DLD1 (cell line): ENCODE results near the gene MAPRE2.

ENCODE experiments used
- in situ Hi-C: cut with HindIII; loops from 2 replicates; pipeline ENCODE4 v1.10.0; 2017; ENCODE audit warnings: low sequenced_read_pairs

Gene MAPRE2

GRCh38 chr18:35118641-35119040 lies 77.4 kb downstream of the MAPRE2 start:
- in situ Hi-C loops, result no loop called here

DNA sequence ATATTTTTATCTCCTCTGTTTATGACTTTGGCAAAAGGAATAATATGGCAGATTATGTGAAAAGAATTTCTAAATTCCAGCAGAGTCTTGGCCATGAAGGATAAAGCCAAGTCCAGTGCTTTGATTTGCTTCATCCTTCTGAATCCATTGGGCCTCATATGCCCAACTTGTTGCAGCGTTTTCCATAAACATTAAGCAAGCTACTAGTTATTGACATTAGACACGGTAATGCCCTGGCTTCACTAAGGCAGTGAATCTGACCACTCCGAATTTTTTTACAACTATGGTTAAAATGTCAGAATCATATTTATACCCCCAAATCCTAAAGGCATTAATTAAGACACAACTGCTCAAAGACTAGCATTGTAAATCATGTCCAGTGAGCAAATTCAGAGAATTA lies 79.8 kb downstream of the MAPRE2 start:
- in situ Hi-C loops, result no loop called here

GRCh38 chr18:35121531-35121930 lies 80.3 kb downstream of the MAPRE2 start:
- in situ Hi-C loops, result no loop called here

DNA sequence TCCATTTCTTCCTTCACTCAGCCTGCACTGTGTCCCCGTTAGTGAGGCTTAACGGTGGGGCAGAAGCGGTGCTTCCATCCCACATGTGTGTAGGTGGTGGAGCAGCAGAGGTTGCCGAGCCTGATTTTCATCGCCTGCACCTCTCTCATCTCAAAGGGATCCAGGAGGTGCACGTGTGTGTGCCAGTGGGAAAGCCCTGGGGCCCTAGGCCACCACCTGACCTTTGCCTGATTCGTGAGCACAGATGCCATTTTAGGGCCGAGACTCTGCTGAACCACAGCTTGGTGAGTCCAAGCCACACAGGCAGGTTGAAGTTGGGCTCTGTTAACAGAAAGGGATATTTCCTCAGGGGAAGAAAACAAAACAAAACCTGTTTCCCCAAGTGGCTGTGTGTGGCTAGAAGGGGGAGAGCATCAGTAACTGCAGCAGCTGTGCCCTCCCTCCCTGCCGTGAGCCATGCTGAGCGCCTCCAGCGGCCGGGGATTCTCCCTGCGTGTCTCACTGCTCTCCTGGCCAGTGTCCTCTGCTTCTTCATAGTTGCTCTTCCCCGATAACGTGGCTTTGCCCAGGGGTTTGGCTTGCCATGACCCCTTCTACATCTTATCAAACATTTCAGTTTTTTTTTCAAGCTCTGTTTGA lies 81.5 kb downstream of the MAPRE2 start:
- in situ Hi-C loops, result no loop called here

DNA sequence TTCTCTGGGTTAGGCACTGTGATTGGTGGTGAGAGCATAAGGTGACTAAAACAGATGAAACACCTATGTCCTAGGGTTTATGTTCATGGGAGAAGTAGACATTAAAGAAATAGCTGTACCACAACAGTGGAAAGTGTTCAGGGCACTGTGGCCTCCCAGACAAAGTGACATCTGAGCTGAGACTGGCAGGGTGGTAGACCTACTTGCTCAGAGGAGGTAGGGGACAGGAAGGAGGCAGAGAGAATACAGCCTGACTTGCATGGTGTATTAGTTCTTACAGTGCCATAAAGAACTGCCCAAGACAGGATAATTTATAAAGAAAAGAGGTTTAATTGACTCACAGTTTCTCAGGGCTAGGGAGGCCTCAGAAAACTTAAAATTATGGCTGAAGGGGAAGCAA lies 82.6 kb downstream of the MAPRE2 start:
- in situ Hi-C loops, result no loop called here

DNA sequence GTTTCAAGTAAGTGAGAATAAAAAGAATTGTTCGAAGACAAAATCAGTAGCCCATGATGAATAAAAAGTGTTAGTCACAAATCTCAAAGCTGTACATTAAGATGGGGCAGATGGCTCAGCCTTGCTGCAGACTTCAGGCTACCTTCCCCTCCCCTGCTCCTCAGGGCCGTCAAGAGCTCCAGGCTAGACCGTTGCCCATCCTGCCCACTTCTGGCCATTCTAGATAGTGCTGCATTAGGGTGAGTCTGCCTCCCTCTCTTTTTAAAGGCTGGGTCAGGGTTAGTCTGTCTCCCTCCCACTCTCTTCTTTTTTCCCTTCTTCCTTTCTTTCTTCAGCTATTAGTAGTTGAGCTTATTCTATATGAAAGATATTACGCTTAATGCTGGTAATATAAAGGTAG lies 86.0 kb downstream of the MAPRE2 start:
- in situ Hi-C loops, result no loop called here

DNA sequence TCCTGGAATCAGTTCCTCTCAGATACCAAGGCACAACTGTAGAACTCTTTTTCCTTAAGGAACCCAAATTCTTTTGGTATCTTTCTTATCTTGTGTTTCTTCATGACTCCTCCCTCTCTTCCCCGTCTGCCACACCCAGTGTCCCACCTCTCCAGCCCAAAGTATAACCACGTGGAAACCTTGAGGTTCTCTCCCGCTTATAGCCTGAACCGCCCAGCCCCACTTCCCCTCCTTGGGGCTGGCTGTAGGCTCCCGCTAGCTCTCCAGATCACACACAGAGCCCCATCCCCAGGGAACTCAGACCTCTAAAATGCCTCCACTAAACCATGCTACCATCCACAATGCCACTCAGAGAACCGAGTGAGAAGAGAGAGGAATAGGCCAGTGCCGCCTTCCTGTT lies 87.5 kb downstream of the MAPRE2 start:
- in situ Hi-C loops, result no loop called here

DNA sequence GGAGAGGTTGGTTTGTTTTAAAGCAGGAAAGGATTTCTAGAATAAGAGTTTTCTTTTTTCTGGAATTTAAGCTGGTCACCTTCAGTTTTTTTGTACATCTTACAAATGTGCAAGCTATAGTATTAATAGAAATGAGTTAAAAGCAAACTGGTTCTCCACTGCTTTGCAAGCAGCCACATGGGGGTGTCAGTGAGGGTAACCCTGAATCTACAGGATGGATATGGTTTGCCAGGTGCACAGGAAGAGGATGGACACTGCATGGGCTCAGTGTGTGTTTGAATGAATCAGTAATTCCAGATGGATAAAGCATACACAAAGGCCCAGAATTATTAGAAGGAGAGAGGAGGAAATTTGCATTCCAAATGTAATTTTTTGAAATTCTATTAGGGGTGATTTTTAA lies 89.0 kb downstream of the MAPRE2 start:
- in situ Hi-C loops, result no loop called here

DNA sequence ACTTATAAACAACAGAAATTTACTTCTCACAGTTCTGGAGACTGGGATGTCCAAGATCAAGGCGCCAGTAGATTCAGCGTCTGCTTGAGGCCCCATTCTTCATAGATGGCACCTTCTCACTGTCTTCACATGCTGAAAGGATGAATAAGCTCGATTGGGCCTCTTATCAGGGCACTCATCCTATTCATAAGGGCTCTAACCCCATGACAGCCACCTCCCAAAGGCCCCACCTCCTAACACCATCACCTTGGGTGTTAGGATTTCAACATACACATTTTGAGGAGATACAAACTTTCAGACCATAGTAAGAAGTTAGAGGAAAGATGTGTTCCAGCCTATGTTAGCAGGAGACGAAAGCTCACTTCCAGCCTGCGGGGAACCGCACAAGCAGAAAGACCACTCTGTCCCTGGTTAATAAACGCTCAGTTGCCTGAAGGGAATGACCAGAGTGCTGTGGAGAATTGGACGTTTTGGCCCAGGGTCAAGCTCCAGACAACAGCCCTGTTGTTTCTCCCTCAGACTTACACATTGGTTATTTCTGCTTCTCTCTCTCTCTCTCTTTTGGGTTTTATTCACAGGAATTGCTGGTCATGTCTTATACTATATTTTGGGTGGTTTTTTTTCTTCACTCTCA lies 90.3 kb downstream of the MAPRE2 start:
- in situ Hi-C loops, result no loop called here

DNA sequence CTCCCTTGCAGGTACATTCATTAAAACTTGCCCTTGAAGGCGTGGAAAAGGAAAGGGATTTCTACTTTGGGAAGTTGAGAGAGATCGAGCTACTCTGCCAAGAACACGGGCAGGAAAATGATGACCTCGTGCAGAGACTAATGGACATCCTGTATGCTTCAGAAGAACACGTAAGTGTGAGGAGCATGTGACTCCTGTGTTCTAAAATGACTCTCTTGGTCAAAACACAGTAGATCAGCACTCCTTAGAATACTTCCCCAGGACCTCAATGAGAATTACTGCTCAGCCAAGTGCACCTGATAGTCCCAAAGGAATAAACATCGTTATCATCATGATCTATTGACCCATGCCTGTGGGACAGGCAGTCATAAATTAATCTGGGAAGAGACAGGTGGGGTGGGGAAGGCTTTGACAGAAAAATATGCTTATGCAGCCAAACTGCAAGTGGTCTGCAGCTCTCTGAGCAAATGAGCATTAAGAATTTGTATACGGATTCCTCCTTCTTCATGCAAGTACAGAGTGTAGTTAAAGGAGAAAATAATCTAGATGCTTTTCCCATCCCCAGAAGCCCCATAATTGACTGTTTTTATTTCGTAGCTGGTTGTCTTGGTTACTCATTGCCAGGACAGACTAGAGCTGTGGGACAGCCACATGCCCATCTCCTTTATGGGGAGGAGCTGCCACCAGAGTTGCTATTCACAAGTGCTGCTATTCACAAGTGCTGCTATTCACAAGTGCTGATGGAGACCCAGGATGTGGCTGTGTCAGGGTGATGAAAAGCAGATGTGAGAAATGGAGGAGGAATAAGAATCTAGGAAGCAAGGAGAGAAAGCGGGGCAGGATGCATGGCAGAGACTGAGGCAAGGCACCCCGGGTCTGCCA lies 91.0 kb downstream of the MAPRE2 start:
- in situ Hi-C loops, result no loop called here

DNA sequence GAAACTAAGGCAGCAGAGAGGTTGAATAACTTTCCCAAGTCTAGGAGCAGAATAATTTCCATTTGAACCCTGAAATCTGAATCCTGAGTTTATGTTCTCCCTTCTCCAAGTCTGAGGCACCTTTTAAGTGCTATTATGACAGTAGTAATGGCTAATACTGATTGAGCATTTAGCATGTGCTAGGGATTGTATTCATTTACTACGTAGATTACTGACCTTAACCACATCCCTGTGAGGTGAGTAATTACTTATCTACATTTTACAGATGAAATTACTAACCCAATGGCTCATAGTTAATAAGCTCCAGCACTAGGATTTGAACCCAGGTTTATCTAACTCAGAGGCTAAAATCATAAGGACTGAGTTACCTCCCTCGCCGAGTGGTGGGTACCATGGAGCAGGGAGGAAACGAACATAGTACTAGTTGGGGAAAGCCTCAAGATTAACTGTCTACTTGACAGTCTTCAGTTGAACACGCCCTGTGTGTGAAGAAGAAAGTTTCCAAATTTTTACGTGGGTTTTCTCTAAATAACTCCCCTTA lies 93.0 kb downstream of the MAPRE2 start:
- in situ Hi-C loops, result no loop called here

DNA sequence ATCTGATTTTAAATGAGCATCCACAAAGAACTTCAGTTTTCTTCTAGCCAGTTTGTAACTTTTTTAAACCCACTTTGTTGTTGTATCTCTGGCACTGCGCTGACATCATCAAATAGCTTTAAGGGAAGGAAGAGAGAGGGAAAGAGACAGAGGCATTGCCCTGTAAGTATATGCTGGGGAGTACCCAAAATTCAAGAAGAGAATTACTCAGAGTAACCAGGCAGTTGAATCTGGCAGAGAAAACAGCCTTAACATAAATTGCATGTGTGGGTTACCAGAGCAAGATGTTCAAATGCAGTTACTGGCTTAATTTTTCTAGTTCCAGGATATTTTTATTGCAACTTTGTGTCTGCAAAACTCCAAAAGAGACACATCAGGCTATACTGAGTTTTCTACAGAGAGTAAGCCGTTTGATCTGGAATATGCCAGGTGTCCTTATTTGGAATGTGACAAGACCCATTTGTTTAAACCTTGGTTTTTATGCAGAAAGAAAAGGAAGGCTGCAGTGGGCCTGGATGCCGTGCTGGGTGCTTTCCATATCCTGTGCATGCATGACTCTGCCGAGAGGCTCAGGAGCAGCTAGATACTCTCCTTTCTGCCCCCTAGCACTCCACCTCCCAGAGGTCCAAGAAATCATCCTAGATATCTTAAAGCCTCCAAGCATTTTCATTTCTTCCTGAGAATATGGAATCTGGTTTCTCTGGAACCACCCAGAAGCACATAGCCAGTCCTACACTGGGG lies 93.7 kb downstream of the MAPRE2 start:
- in situ Hi-C loops, result no loop called here

DNA sequence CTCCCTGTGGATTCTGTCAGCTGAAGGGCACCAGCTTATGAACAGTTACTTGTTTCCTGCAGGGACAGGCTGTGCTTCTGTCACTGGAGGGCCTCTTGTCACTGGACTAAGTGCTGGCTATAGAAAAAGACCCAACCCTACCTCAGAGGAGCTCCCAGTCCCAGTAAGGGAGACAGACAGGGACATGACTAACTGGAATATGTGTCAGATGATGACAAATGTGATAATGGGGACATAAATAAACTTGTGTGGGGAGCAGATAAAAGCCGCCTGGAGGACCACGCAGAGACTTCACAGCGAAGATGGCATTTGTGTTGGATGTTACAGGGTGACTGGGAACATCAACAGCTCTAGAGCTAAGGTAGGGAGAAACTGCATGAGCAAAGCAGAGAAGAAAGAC lies 95.0 kb downstream of the MAPRE2 start:
- in situ Hi-C loops, result no loop called here

GRCh38 chr18:35136885-35137284 lies 95.7 kb downstream of the MAPRE2 start:
- in situ Hi-C loops, result no loop called here

- in situ Hi-C loops, result no loop called here
Measured at GRCh38 chr18:35137632-35138031, 96.4 kb downstream of the MAPRE2 start.

- in situ Hi-C loops, result no loop called here
Measured at GRCh38 chr18:35138773-35139172, 97.6 kb downstream of the MAPRE2 start.

GRCh38 chr18:35139517-35139916 lies 98.3 kb downstream of the MAPRE2 start:
- in situ Hi-C loops, result no loop called here

GRCh38 chr18:35141077-35141476 lies 99.9 kb downstream of the MAPRE2 start:
- in situ Hi-C loops, result loop anchor here (5.0 kb wide), 1 partner anchor 259 kb away; no protein-coding TSS in a partner anchor

- in situ Hi-C loops, result loop anchor here (5.0 kb wide), 1 partner anchor 259 kb away; no protein-coding TSS in a partner anchor
Measured at GRCh38 chr18:35141567-35142274, 100.5 kb downstream of the MAPRE2 start.

- in situ Hi-C loops, result loop anchor here (5.0 kb wide), 1 partner anchor 260 kb away; no protein-coding TSS in a partner anchor
Measured at GRCh38 chr18:35142275-35142615, 101.0 kb downstream of the MAPRE2 start.
